Ovary (tissue), 9 donors: ENCODE measurements around the gene CABLES1. TPM values are rescaled to one million over a fixed set of nuclear protein-coding genes. Genes with fewer than 3 reads are reported as not detected.

ENCODE experiments used
- DNase-seq, 5 donors: peaks; one replicate each; pipeline ENCODE4 v3.0.0-alpha.2; 2019 to 2020
- H3K27ac ChIP-seq, 2 donors: fragments of 200-600 bp; one replicate each; pipeline versions ENCODE4 v1.5.1 to v1.8.0; 2019 to 2022
- H3K27me3 ChIP-seq: fragments of 200-600 bp; one replicate; pipeline ENCODE4 v1.8.0; 2022
- H3K36me3 ChIP-seq: fragments of 200-600 bp; sonication (generic); one replicate; pipeline ENCODE4 v1.5.1; 2019
- H3K4me1 ChIP-seq: one replicate; pipeline ENCODE4 v1.8.1; 2013; ENCODE audit warnings: mild to moderate bottlenecking, moderate library complexity; ENCODE audit not compliant: insufficient read depth
- H3K4me3 ChIP-seq: fragments of 200-600 bp; sonication (generic); one replicate; pipeline ENCODE4 v1.5.1; 2017
- H3K9me3 ChIP-seq, 2 donors: fragments of 200-600 bp in 1 of 2; sonication (generic) in 1 of 2; one replicate each; pipeline versions ENCODE4 v1.5.1 to v1.8.1; 2013 to 2019; ENCODE audit warnings: mild to moderate bottlenecking in 1 of 2, moderate library complexity in 1 of 2
- EP300 ChIP-seq: sonication (generic); formaldehyde crosslinking; IDR thresholded peaks from one replicate; pipeline ENCODE4 v1.6.1; 2017; ENCODE audit warnings: antibody characterized with exemption
- POLR2A ChIP-seq: fragments of 450-650 bp; IDR thresholded peaks from one replicate; pipeline ENCODE4 v1.6.1; 2017; ENCODE audit warnings: antibody characterized with exemption, mild to moderate bottlenecking, moderate library complexity
- WGBS, 3 donors: extraction: QIAGEN DNeasy Blood & Tissue Kit in 1 of 3; methylation state at CpG; one replicate each; pipeline versions ENCODE4 v1.1.5 to v1.1.7; 2013 to 2017; 5-methylcytosine and 5-hydroxymethylcytosine counted together
- intact Hi-C, 4 donors: fragments of 100-400 bp; cut with DNase I; formaldehyde crosslinking; loops; one replicate each; pipeline versions ENCODE4 v1.11.0 to v1.15.1; 2022 to 2023
- polyA plus RNA-seq, 2 donors: library from polyadenylated mRNA; stranded (reverse); fragments of 200-250 nt in 1 of 2; fragments of 350-450 nt in 1 of 2; fragmentation: Illumina TruSeq in 1 of 2; extraction: RNeasy Lipid Tissue Mini Kit (QIAGEN cat#74804) in 1 of 2; gene quantifications; one replicate each; pipeline ENCODE4 v1.2.3, GENCODE V29; 2013 to 2014
- total RNA-seq, 7 donors: library from RNA; depleted of rRNA in 2 of 7; stranded (reverse); fragments of >200 nt in 2 of 7; fragmentation: NEBNext Ultra II Directional in 3 of 7; extraction: Animal tissue kit (Norgen Biotek cat#: 25700) in 3 of 7; gene quantifications; one replicate each; pipeline versions ENCODE4 v1.1.0 to v1.2.4, GENCODE V29; 2016 to 2023
- TF ChIP-seq, protein P1 (sequence below), 3 donors: fragments of 450-650 bp in 2 of 3; fragments of 200-600 bp in 1 of 3; IDR thresholded peaks; one replicate each; pipeline versions ENCODE4 v1.5.1 to v1.8.0; 2016 to 2022; ENCODE audit warnings: antibody characterized with exemption in 3 of 3, mild to moderate bottlenecking in 1 of 3
- donor health status: DM: no; HTN: no; CAD: no; lungs with moderate emphysema.
- donor health status: DM: no; HTN: no; CAD: no.
- donor health status: Bipolar disorder and iron deficiency.
- donor health status: DM: yes; HTN: yes; CAD: no.
- donor health status: DM: no; HTN: no; CAD: no.
- donor health status: DM: yes; HTN: yes; CAD: no.

The CABLES1 gene
- total and polyA plus RNA-seq, 9 donors, result 2.6 to 8.9 (median 5.3) TPM

DNA sequence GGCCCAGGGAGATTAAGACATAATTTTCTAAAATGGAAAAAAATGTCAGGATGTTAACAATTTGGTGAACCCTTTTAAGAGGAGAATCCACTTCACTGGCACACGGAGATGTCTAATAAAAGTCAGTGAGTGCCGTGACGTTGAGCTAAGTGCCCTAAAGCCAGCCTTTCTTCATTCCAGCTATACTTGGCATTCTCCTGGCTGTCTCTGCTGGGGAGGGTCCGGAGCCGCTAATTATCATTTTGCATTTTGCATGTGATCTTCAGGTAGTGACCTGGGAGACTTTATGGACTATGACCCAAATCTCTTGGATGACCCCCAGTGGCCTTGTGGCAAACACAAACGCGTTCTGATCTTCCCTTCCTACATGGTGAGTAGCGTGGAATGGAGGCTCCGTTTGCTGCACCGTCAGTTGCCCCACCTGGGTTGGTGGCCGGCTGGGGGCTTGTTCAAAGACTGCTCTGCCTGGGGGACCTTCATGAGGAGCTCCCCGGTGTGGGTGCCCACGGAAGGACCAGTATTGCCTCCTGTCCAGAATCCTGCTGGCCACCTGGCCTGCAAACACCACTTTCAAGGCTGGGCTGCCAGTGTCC, 101.7 kb downstream of the CABLES1 start:
- DNase-seq, result no peak
- WGBS, 3 donors, result 85 to 92% (median 86%) methylated on average over 13 of the region's 13 CpGs
- Histone ChIP-seq H3K4me1 (peaks cover 9% of the 10 kb centered on the region), H3K4me3 (no peak overlapping the region), H3K27ac (peak overlapping the region in 1 of 2 donors; percentile 84), H3K9me3 (no peaks in the 10 kb centered on the region), H3K36me3 (no peaks in the 10 kb centered on the region), H3K27me3 (no peaks in the 10 kb centered on the region)
- TF ChIP-seq EP300, result no peak
- no peak for TF ChIP-seq POLR2A
- TF ChIP-seq, protein P1, sequence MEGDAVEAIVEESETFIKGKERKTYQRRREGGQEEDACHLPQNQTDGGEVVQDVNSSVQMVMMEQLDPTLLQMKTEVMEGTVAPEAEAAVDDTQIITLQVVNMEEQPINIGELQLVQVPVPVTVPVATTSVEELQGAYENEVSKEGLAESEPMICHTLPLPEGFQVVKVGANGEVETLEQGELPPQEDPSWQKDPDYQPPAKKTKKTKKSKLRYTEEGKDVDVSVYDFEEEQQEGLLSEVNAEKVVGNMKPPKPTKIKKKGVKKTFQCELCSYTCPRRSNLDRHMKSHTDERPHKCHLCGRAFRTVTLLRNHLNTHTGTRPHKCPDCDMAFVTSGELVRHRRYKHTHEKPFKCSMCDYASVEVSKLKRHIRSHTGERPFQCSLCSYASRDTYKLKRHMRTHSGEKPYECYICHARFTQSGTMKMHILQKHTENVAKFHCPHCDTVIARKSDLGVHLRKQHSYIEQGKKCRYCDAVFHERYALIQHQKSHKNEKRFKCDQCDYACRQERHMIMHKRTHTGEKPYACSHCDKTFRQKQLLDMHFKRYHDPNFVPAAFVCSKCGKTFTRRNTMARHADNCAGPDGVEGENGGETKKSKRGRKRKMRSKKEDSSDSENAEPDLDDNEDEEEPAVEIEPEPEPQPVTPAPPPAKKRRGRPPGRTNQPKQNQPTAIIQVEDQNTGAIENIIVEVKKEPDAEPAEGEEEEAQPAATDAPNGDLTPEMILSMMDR (IDR thresholded peaks at IDR 0.05), result no peak
- intact Hi-C loops, result no loop called here

DNA sequence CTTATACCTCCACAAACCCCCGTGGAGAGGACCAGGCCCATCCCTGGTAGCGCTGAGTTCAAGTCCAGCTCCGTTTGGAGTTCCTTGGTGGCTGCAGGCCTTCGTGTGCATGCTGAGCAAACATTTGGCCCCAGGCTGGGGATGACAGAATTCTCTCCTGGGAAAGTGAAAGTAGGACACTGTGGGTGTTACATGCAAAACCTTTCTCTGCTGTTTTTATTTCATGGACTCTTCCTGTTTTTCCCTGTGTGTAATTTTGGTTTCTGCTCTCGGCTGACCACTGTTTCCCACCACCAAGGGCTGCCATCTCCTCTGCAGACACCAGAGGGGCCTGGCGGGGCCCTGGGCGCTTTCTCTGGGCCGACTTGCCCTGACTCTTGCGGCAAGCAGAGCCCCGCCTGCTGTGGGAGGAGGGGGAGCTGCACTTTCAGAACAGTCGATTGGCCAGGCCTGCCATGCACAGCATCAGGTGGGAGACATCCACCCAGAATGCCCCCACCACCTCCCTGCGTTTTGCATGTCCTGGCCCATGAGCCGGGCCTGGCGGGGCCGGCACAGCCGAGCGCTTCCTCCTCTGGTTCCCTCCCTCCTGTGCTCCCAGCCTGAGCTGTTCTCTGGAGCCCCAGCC, 102.4 kb downstream of the CABLES1 start:
- DNase-seq, result peak; percentile 53 to 71 (median 63)
- WGBS, 3 donors, result 14 to 22% (median 16%) methylated on average over 17 of the region's 17 CpGs
- intact Hi-C loops, result no loop called here

DNA sequence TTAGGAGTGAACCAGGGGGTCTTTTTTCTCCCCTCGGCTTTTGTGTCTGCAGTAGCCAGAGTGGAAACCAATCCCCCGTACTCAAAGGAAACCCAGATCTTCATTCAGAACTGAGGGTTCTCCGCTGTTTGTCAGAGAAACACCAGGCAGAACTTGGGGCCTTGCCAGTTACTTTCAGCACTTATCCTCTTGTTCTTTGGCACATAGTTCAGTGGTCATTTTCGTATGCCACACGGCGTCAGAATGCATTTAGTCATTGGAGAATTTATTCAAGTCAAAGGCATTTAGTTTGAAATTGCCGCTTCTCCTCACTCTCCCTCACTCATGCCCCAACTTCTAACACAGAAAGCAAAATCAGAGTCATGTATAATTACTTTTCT, 102.9 kb downstream of the CABLES1 start:
- WGBS, 3 donors, result 22 to 31% (median 25%) methylated on average over 7 of the region's 7 CpGs
- Histone ChIP-seq H3K27ac (peak overlapping the region; percentile 39 to 84), H3K36me3 (no peaks in the 10 kb centered on the region), H3K4me1 (peaks cover 9% of the 10 kb centered on the region), H3K4me3 (peak overlapping the region; percentile 26), H3K9me3 (no peaks in the 10 kb centered on the region), H3K27me3 (no peaks in the 10 kb centered on the region)
- TF ChIP-seq, protein P1 (IDR thresholded peaks at IDR 0.05), result no peak
- no peak for TF ChIP-seq POLR2A
- no peak for TF ChIP-seq EP300
- DNase-seq, result peak in 3 of 5 donors; percentile 48 to 53 (median 50)
- intact Hi-C loops, result no loop called here

More for the DNA sequence above, 102.4 kb downstream of the CABLES1 start:
- peaks cover 9% of the 10 kb centered on the region for H3K4me1 ChIP-seq
- H3K4me3 ChIP-seq, result peak overlapping the region; percentile 26
- no peaks in the 10 kb centered on the region for H3K9me3 ChIP-seq
- H3K27me3 ChIP-seq, result no peaks in the 10 kb centered on the region
- peak overlapping the region; percentile 39 to 84 for H3K27ac ChIP-seq
- TF ChIP-seq, protein P1 (IDR thresholded peaks at IDR 0.05), result no peak
- TF ChIP-seq EP300 (no peak), POLR2A (no peak)
- no peaks in the 10 kb centered on the region for H3K36me3 ChIP-seq

DNA sequence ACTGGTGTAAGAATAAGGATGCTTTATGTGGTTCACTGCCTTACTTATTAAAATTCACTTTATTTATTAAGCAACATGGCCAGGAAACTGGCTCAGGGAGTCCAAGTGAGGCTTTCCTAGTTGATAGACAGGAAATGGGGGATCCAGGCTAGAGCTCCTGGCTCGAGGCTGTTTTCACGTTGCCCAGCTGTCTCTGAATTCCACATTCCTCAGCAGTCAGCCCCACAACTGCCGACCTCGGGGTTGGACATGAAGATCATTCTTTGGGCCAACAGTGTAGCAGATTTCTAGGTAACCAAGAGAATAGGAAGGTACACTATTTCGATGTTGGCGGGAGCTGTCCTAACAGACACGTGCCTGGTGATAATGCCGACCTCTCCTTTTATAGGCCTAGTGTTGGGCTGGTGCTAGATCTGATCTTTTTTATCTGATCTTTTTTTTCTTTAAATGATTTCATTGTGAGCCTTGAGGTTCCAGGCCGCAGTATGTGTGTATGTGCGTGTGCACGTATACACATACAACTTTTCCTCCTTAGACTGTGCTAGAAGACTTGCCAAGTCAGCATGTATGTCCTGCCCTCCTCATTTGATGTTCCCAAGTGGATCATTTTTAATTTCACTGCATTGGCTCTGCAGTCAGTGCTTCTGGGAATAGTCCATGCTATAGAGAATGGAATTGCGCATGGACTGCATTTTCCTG, 103.5 kb downstream of the CABLES1 start:
- WGBS, 3 donors, result 58 to 66% (median 66%) methylated on average over 12 of the region's 12 CpGs
- Histone ChIP-seq H3K27ac (peak overlapping the region in 1 of 2 donors; percentile 84), H3K27me3 (no peaks in the 10 kb centered on the region), H3K4me3 (no peak overlapping the region), H3K9me3 (no peaks in the 10 kb centered on the region), H3K36me3 (no peaks in the 10 kb centered on the region), H3K4me1 (peaks cover 9% of the 10 kb centered on the region)
- intact Hi-C loops, result no loop called here
- DNase-seq, result no peak
- TF ChIP-seq, protein P1 (IDR thresholded peaks at IDR 0.05), result no peak
- TF ChIP-seq POLR2A (no peak), EP300 (no peak)
